ENCODE data around the gene SPRY4.
"Not testable (repeated sequence)": the region's sequence is repeated elsewhere in the genome, so short reads cannot be mapped to it uniquely, and the experiment has no call there.

The SPRY4 gene

GRCh38 chr5:142324871-142325724 is at the start of gene SPRY4:
TSS of gene SPRY4 (minus strand) at chr5:142325021. CDS start at chr5:142315108, 9,913 bp downstream.
- peak; percentile 97 for DNase-seq

- DNase-seq, result no peak
Observed at GRCh38 chr5:142368529-142368928, 43.7 kb upstream of the SPRY4 start.

- no peak for DNase-seq
Observed at GRCh38 chr5:142366007-142366406, 41.2 kb upstream of the SPRY4 start.

GRCh38 chr5:142364251-142365145 is 39.7 kb upstream of the SPRY4 start:
- no peak for DNase-seq

- no peak for DNase-seq
Observed at GRCh38 chr5:142363619-142363963, 38.8 kb upstream of the SPRY4 start.

GRCh38 chr5:142362193-142362592 is 37.4 kb upstream of the SPRY4 start:
- DNase-seq, result not testable (repeated sequence)

- DNase-seq, result no peak
Observed at GRCh38 chr5:142360607-142361120, 35.8 kb upstream of the SPRY4 start.

GRCh38 chr5:142360051-142360498 is 35.3 kb upstream of the SPRY4 start:
- DNase-seq, result no peak

GRCh38 chr5:142358648-142359047 is 33.8 kb upstream of the SPRY4 start:
- no peak for DNase-seq

- no peak for DNase-seq
Observed at GRCh38 chr5:142358121-142358520, 33.3 kb upstream of the SPRY4 start.

- peak; percentile 47 for DNase-seq
Observed at GRCh38 chr5:142357469-142358090, 32.8 kb upstream of the SPRY4 start.

- peak; percentile 93 for DNase-seq
Observed at GRCh38 chr5:142356716-142357468, 32.1 kb upstream of the SPRY4 start.

- DNase-seq, result peak; percentile 34
Observed at GRCh38 chr5:142356349-142356715, 31.5 kb upstream of the SPRY4 start.

- no peak for DNase-seq
Observed at GRCh38 chr5:142353071-142353472, 28.3 kb upstream of the SPRY4 start.

- DNase-seq, result no peak
Observed at GRCh38 chr5:142350021-142350420, 25.2 kb upstream of the SPRY4 start.

GRCh38 chr5:142346706-142347105 is 21.9 kb upstream of the SPRY4 start:
- DNase-seq, result no peak

- DNase-seq, result not testable (repeated sequence)
Observed at GRCh38 chr5:142344915-142345314, 20.1 kb upstream of the SPRY4 start.

- no peak for DNase-seq
Observed at GRCh38 chr5:142343531-142343930, 18.7 kb upstream of the SPRY4 start.

GRCh38 chr5:142342128-142342981 is 17.5 kb upstream of the SPRY4 start:
- no peak for DNase-seq

GRCh38 chr5:142339781-142340180 is 15.0 kb upstream of the SPRY4 start:
- no peak for DNase-seq

GRCh38 chr5:142334538-142334937 is 9.7 kb upstream of the SPRY4 start:
- DNase-seq, result no peak

Data from left hindlimb (tissue), 1 donor.